GM23338 (cell line): ENCODE measurements around the gene FARP1. TPM values are rescaled to one million over a fixed set of nuclear protein-coding genes. Genes with fewer than 3 reads are reported as not detected.

Experiments used
- ATAC-seq: fragments of 200-7000 bp; cut with Tn5 transposase; 3 replicates; pipeline ENCODE4 v1.9.1; 2020
- DNase-seq: peaks from one replicate; pipeline ENCODE4 v3.0.0-alpha.2; 2015; ENCODE audit warnings: low spot score
- H2AFZ ChIP-seq: fragments of 200-600 bp; sonication (generic); 2 replicates; pipeline ENCODE4 v1.8.0; 2016; ENCODE audit warnings: antibody characterized with exemption, mild to moderate bottlenecking, moderate library complexity
- H3F3A ChIP-seq: fragments of 200-600 bp; sonication (generic); replicated peaks from 2 replicates; pipeline ENCODE4 v1.8.0; 2017; ENCODE audit warnings: antibody characterized with exemption, mixed run types, low read depth
- H3K27ac ChIP-seq: fragments of 200-600 bp; sonication (generic); 2 replicates; pipeline ENCODE4 v1.6.1; 2016; ENCODE audit warnings: low read depth
- H3K27me3 ChIP-seq: fragments of 200-600 bp; sonication (generic); 2 replicates; pipeline ENCODE4 v1.8.0; 2016; ENCODE audit warnings: mild to moderate bottlenecking, mixed run types, moderate library complexity; ENCODE audit not compliant: insufficient read depth
- H3K36me3 ChIP-seq: fragments of 200-600 bp; sonication (generic); 2 replicates; pipeline ENCODE4 v1.8.0; 2016; ENCODE audit warnings: mild to moderate bottlenecking; ENCODE audit not compliant: insufficient read depth
- H3K4me1 ChIP-seq: fragments of 200-600 bp; sonication (generic); 2 replicates; pipeline ENCODE4 v1.8.0; 2016; ENCODE audit warnings: mild to moderate bottlenecking, moderate library complexity; ENCODE audit not compliant: insufficient read depth
- H3K4me2 ChIP-seq: fragments of 200-600 bp; sonication (generic); 2 replicates; pipeline ENCODE4 v1.7.1; 2017; ENCODE audit warnings: mixed run types
- H3K4me3 ChIP-seq: fragments of 200-600 bp; sonication (generic); 2 replicates; pipeline ENCODE4 v1.6.1; 2016; ENCODE audit warnings: mixed run types
- H3K79me2 ChIP-seq: fragments of 200-600 bp; sonication (generic); replicated peaks from 2 replicates; pipeline ENCODE4 v1.8.0; 2017; ENCODE audit warnings: mild to moderate bottlenecking; ENCODE audit not compliant: insufficient read depth
- H3K9me2 ChIP-seq: fragments of 200-600 bp; sonication (generic); 2 replicates; pipeline ENCODE4 v1.8.0; 2017; ENCODE audit not compliant: insufficient read depth
- H4K20me1 ChIP-seq: fragments of 200-600 bp; sonication (generic); replicated peaks from 2 replicates; pipeline ENCODE4 v1.8.0; 2017; ENCODE audit warnings: mild to moderate bottlenecking; ENCODE audit not compliant: insufficient read depth
- H3K27ac Mint-ChIP-seq: 2 replicates; pipeline ENCODE4 v1.8.0; 2020; ENCODE audit warnings: inconsistent platforms, mild to moderate bottlenecking, moderate library complexity, mixed read lengths
- H3K27me3 Mint-ChIP-seq: 3 replicates; pipeline ENCODE4 v1.8.0; 2022; ENCODE audit warnings: low read depth, mild to moderate bottlenecking, moderate library complexity, mixed read lengths, inconsistent platforms; ENCODE audit not compliant: insufficient read depth, poor library complexity
- H3K36me3 Mint-ChIP-seq: 3 replicates; pipeline ENCODE4 v1.8.0; 2021; ENCODE audit warnings: low read depth, mild to moderate bottlenecking, inconsistent platforms, moderate library complexity, mixed read lengths
- H3K4me1 Mint-ChIP-seq: 3 replicates; pipeline ENCODE4 v1.8.0; 2020; ENCODE audit warnings: mild to moderate bottlenecking, inconsistent platforms, mixed read lengths
- H3K4me3 Mint-ChIP-seq: 3 replicates; pipeline ENCODE4 v1.8.0; 2021; ENCODE audit warnings: moderate library complexity, mild to moderate bottlenecking, inconsistent platforms, mixed read lengths
- H3K9me3 Mint-ChIP-seq: 3 replicates; pipeline ENCODE4 v1.8.0; 2020; ENCODE audit warnings: moderate library complexity, mild to moderate bottlenecking, inconsistent platforms, mixed read lengths
- CREB1 ChIP-seq: fragments of 250-450 bp; sonication (Bioruptor Pico); IDR thresholded peaks from 2 replicates; pipeline ENCODE4 v1.5.0; 2020; ENCODE audit warnings: low read depth, mild to moderate bottlenecking, moderate library complexity
- CTCF ChIP-seq, 2 experiments: fragments of 200-600 bp in 1 of 2; sonication (generic) in 1 of 2; conservative IDR thresholded peaks; 2 replicates each; pipeline versions ENCODE4 v1.5.1 to v1.6.1; 2016 to 2017; ENCODE audit warnings: antibody characterized with exemption in 2 of 2, low read depth in 2 of 2, mild to moderate bottlenecking in 2 of 2, moderate library complexity in 1 of 2
- ETS1 ChIP-seq: IDR thresholded peaks from 2 replicates; pipeline ENCODE4 v1.6.1; 2016; ENCODE audit warnings: antibody characterized with exemption
- EZH2 ChIP-seq: fragments of 200-600 bp; sonication (generic); IDR thresholded peaks from one replicate; pipeline ENCODE4 v1.8.0; 2017; ENCODE audit warnings: antibody characterized with exemption, mild to moderate bottlenecking, low read depth; ENCODE audit not compliant: unreplicated experiment
- EZH2phosphoT487 ChIP-seq: fragments of 200-600 bp; sonication (generic); IDR thresholded peaks from one replicate; pipeline ENCODE4 v1.8.1; 2018; ENCODE audit warnings: antibody characterized with exemption; ENCODE audit not compliant: unreplicated experiment
- JUNB ChIP-seq: IDR thresholded peaks from one replicate; pipeline ENCODE4 v1.6.1; 2016; ENCODE audit warnings: antibody characterized with exemption; ENCODE audit not compliant: unreplicated experiment
- NANOG ChIP-seq: IDR thresholded peaks from 2 replicates; pipeline ENCODE4 v1.6.1; 2016; ENCODE audit warnings: antibody characterized with exemption, borderline replicate concordance
- POLR2AphosphoS5 ChIP-seq: IDR thresholded peaks from 2 replicates; pipeline ENCODE4 v1.6.1; 2016; ENCODE audit warnings: antibody characterized with exemption, low read depth
- REST ChIP-seq: IDR thresholded peaks from one replicate; pipeline ENCODE4 v1.6.1; 2018; ENCODE audit warnings: antibody characterized with exemption; ENCODE audit not compliant: unreplicated experiment
- STAT1 ChIP-seq: IDR thresholded peaks from one replicate; pipeline ENCODE4 v1.6.1; 2016; ENCODE audit warnings: antibody characterized with exemption; ENCODE audit not compliant: unreplicated experiment
- ZNF114 ChIP-seq: fragments of 250-450 bp; sonication (Bioruptor Pico); IDR thresholded peaks from 2 replicates; pipeline ENCODE4 v1.5.0; 2020; ENCODE audit warnings: mild to moderate bottlenecking, moderate library complexity
- ZNF331 ChIP-seq: fragments of 250-450 bp; sonication (Bioruptor Pico); IDR thresholded peaks from 2 replicates; pipeline ENCODE4 v1.5.0; 2020; ENCODE audit warnings: low read depth, mild to moderate bottlenecking, moderate library complexity
- ZNF462 ChIP-seq: fragments of 250-450 bp; sonication (Bioruptor Pico); IDR thresholded peaks from 2 replicates; pipeline ENCODE4 v1.5.0; 2020; ENCODE audit warnings: mild to moderate bottlenecking, moderate library complexity
- polyA plus RNA-seq: library from polyadenylated mRNA; unstranded; fragments of >200 nt; fragmentation: Nextera tagmentation; extraction: Ambion mirVana; gene quantifications from 2 replicates; pipeline ENCODE4 v1.2.1, GENCODE V29; 2016
- total RNA-seq: library from RNA; depleted of rRNA; stranded (reverse); fragments of >200 nt; shearing (Covaris generic); gene quantifications from 2 replicates; pipeline ENCODE4 v1.2.3, GENCODE V29; 2014

FARP1 gene
- total and polyA plus RNA-seq, 2 experiments from 2014 or later = 53.6 to 82.5 TPM

- DNase-seq (no peak), ATAC-seq (peak; percentile 54)
- Histone ChIP-seq H3K27ac (peak overlapping the region; percentile 67; the same call in 1 of the 2 replicates), H3F3A (no peaks in the 10 kb centered on the region), H3K9me2 (no peaks in the 10 kb centered on the region), H3K4me1 (peaks cover 31% of the 10 kb centered on the region), H2AFZ (no peak overlapping the region), H4K20me1 (no peaks in the 10 kb centered on the region), H3K4me2 (peak overlapping the region; percentile 65), H3K79me2 (peaks cover 12% of the 10 kb centered on the region; the same call in 1 of the 2 replicates), H3K4me3 (no peak overlapping the region; the same call in 1 of the 2 replicates), H3K27me3 (no peaks in the 10 kb centered on the region), H3K36me3 (no peaks in the 10 kb centered on the region)
- H3K27ac Mint-ChIP-seq = no peak overlapping the region; the same call in 1 of the 2 replicates
- peaks cover 43% of the 10 kb centered on the region for H3K36me3 Mint-ChIP-seq
- peaks cover 9% of the 10 kb centered on the region for H3K9me3 Mint-ChIP-seq
- peaks cover 32% of the 10 kb centered on the region for H3K4me1 Mint-ChIP-seq
- H3K27me3 Mint-ChIP-seq = peaks cover 4% of the 10 kb centered on the region
- no peak overlapping the region for H3K4me3 Mint-ChIP-seq
- TF ChIP-seq ETS1 (no peak), CTCF (conservative IDR thresholded peaks at IDR 0.05; ENCODE audit: low read depth in 2 of 2) (no peak), POLR2AphosphoS5 (no peak), ZNF331 (CRISPR knock-in tag) (no peak), STAT1 (no peak), JUNB (no peak), CREB1 (CRISPR knock-in tag) (no peak), ZNF114 (CRISPR knock-in tag) (no peak), EZH2phosphoT487 (no peak), EZH2 (no peak), REST (no peak), ZNF462 (CRISPR knock-in tag) (no peak), NANOG (no peak)
These were observed 228.1 kb downstream of the FARP1 start for GRCh38 chr13:98370806-98371515.
